Activated CD4-positive, alpha-beta T cell treated with anti-CD3 and anti-CD28 coated beads for 48 hours (primary cell): ENCODE measurements around the gene LSM12.
"Not testable (repeated sequence)": the region's sequence is repeated elsewhere in the genome, so short reads cannot be mapped to it uniquely, and the experiment has no call there.

Experiments used
- DNase-seq: peaks from one replicate; pipeline ENCODE4 v3.0.0-alpha.2; 2020

The LSM12 gene

DNA sequence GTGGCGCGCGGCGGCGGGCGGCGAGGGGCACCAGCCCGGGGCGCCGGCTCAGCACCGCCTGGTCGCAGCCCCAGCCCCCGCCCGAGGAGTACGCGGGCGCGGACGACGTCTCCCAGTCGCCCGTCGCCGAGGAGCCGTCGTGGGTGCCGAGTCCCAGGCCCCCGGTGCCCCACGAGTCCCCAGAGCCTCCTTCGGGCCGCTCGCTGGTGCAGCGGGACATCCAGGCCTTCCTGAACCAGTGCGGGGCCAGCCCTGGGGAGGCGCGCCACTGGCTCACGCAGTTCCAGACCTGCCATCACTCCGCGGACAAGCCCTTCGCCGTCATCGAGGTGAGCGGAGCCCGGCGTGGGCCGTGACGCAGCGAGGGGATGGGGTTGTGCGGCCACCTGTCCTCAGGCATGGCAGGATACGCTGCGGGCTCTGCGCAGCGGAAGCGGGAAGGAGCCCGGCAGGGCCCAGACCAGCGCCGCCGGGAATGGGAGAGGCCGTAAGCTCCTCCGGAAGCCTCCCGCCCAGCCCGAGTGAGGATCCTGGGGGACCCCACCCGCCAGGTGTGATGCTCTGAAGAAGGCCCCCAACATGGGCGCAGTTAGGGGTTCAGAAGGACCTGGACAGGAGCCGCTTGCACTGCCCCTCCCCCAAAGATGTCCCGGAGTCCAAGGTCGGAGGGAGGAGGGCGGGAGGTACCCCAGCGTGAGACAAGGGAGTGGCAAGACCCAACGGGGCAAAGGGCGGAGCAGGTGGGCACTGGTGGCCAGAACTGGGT, 61.5 kb downstream of the LSM12 start:
- peak; percentile 23 for DNase-seq

DNA sequence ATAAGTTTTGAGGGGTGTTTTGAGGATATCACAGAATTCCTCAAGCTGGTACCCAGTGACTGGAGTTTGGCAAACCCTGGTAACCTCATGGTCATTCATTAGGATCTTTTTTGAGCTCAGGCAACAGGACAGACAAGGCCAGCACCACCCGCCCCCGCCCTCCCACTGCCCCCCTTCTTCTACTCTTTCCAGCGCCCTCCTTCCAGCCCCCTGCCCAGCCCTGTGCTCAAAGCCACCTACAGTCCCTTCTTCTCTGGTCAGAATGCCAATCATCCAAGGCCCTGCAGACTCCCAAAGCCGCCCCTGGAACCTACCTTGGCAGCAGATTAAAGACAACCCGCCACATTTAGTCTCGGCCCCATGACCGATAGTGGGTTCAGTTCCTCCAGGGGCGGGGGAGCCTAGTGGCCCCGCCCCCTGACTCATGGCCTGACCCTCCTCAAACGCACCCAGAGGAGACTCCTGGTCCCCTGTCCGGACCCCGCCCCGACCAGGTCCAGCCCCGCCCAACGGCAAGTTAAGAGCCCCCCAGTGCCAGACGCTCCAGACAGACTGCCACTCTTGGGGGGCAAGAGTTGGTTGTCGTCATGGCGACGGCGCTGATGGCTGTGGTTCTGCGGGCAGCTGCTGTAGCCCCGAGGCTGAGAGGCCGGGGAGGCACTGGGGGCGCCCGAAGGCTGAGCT, 62.3 kb downstream of the LSM12 start, which contains the start of gene NAGS:
Gene NAGS, plus strand, starts transcription at position 546 of the 684 bp plus-strand sequence. Its CDS starts 42 bp downstream, at position 588.
- DNase-seq = peak; percentile 24

DNA sequence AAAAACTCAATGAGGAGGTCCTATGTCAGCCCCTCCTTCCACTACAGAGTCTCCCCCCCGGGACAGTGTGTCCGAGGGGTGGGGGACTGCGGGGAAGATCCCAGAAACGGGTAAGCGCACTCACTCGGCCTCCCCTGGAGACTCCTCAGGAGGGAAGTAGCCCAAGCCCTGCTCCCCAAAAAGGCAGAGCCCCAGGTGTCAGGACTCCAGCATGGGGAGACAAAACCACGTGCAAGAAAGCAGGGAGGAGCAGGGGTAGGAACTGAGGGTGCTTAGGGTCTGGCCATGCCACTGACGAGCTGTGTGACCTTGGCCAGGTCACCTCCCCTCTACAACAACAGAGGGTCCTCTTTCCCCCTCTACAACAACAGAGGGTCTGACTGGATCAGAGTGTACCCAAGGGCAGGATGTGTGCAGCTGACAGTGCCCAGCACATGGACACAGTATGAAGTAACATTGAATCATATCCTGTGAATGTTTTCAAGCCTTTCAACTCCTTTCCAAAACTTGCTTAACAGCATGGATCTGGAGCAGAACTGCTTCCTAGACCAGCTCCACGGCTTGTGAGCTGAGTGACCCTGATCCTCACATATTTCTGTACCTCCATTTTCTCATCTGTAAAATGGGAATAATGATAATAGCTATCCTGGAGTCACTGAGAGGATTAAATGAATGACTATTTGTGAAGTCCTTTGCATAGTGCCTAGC, 64.2 kb downstream of the LSM12 start:
- DNase-seq = no peak

DNA sequence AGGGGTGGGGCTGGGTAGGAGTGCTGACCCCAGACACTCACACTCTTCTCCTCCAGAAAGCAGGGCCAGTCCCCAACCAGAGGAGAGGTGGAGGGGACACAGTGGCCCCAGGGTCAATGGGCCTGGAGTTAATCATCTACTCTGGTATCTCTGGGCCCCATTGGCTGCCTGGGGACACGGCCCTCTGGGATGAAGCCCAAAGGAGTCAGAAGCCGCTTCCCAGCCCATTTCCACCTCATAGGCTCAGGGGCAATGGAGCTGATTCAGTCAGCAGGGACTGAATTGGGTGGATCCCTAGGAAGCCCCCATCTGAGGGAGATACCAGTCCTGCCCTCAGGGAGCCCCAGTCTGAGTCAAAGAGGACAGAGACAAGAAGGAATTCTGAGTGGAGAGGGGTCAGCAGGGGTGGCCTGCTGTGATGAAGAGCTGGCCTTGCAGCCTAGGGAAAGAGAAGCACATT, 65.0 kb downstream of the LSM12 start:
- no peak for DNase-seq

DNA sequence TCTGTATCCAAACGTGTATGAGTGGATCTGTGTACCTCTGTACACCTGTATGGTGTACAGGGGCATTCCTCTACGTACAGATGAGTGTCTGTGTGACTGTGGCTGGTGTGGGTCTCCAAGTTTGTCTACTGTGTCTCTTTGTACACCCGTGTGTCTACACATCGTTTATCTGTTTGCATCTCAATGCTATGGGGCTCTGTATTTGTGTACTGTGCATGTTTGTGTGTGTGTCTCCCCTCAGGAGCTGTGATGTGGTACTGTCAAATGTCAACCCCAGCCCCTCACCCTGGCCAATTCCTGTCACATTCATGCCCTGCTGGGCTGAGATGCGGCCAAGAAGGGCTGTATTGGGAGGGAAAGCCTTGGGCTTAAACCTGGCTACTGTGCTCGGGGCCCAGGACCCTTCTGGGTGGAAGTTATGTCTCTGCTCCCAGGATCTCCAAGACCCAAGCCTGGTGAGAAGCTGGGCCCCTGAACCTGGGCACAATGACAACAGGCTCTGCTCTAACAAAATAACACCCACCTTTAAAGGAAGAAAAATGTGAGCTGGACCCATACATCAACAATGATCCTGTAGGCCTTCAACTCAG, 65.5 kb downstream of the LSM12 start:
- DNase-seq = no peak

DNA sequence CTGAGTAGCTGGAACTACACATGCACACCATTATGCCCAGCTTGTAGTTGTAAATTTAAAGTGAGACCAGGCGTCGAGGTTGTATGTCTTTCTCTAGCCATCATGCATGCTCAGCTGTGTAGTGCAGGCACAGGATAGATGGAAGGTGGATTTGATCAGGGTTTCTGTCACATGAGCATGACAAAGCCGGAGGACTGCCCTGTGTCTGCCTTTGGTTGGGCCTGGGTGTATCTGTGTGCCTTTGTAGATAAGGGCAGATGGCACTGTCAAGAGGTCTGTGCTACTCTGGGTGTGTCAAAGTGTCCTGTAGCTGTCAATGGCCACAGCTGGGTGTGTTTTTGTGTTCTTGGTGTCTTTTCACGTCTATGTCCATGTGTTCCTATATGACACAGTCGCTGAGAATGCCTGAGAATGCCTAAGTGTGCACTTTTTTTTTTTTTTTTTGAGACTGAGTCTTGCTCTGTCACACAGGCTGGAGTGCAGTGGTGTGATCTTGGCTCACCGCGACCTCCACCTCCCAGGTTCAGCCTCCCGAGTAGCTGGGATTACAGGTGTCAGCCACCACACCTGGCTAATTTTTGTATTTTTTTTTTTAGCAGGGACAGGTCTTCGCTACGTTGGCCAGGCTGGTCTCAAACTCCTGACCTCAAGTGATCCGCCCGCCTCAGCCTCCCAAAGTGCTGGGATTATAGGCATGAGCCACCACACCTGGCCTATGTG, 66.2 kb downstream of the LSM12 start:
- no peak for DNase-seq

DNA sequence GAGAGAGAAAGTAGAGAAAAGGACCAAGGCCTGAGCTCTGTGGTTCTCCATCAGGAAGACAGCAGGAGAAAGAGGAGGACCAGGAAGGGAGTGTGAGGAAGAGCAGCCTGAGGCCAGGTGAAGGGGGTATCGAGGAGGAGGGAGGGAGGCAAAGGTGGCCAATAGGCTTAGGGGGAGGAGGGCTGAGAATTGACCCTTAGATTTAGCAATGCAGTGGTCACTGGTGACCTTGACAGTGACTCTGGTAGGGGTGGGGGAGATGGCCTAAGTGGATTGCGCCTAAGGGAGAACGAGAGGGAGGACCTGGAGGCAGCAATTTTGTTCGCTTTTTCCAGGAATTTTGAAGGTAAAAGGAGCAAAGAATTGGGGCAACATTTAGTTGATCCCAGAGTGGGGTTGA, 67.4 kb downstream of the LSM12 start:
- DNase-seq = no peak

DNA sequence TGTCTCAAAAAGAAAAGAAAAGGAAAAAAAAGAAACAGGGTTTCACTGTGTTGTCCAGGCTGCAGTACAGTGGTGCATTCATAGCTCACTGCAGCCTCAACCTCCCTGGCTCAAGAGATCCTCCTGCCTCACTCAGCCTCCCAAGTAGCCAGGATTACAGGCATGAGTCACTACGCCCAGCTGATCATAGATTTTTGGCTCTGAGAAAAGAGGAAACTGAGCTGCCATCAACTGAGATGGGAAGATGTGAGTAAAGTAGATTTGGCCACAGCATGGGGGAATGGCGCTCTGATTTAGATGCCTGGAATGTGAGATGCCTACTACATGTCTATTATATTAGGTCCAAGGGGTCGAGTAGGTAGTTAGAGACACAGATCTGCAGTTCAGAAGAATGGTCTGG, 67.9 kb downstream of the LSM12 start:
- no peak for DNase-seq

DNA sequence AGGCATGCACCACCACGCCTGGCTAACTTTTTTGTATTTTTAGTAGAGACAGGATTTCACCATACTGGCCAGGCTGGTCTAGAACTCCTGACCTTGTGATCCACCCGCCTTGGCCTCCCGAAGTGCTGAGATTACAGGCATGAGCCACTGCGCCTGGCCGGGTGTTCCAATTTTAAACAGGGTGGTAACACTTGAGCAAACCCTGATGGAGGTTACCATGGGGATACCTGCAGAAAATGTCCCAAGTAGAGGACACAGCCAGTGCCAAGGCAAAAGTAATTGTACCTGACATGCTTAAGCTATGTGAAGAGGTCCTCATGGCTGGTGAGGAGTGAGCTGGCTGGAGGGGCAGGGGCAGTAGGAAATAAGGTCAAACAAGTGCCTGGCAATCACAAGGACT, 69.3 kb downstream of the LSM12 start:
- DNase-seq = not testable (repeated sequence)

DNA sequence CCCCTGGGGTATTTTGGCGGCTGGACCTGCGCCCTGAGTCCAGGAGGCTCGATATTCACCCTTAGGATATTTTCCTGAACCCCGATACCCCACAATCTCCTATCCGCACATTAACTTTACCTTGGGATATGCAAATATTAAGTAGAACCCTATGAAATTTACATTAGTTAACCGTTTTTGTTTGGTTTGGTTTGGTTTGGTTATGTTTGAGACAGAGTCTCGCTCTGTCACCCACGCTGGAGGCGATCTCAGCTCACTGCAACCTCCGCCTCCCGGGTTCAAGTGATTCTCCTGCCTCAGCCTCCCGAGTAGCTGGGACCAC, 71.4 kb downstream of the LSM12 start:
- DNase-seq = no peak

DNA sequence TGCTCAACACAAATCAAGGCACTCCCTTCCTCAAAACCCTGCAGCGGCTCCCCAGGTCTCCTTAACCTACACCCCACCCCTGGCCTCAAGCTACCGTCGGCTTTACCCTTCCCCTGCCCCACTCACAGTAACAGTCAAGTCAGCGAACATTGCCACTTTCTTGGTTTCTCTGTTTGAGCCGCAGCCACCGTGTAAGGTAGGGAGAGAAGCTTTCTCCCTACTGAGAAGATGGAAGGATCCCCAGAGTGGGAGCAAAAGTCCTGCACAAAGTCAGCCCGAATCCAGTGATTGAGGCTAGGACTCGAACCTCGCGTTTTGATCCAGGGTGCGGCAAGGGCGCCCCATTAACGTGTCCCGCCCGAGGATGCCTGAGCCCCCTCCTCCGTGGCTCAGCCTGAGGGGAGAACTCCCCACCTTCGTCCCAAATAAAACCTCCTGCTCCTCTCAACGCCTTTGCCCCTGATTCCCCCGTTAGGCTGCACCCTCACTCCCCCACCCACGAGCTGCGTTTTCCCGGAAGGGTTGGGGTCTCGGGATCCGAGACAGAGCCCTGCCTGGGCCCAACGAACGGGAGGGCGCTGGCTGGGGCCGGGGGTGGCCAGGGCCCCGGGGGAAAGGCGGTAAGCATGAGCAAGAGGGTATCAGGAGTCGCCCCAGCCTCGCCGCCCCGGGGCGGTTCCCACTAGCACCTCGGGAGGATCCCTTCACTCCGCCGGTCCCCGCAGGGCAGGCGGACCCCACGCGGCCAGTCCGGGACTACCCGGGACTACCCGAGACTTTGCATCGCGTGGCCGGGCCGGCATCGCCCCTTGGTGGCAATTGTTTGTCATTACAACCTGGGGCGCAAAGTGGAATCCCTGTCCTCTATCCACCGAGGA, 72.0 kb downstream of the LSM12 start:
- peak; percentile 83 for DNase-seq

DNA sequence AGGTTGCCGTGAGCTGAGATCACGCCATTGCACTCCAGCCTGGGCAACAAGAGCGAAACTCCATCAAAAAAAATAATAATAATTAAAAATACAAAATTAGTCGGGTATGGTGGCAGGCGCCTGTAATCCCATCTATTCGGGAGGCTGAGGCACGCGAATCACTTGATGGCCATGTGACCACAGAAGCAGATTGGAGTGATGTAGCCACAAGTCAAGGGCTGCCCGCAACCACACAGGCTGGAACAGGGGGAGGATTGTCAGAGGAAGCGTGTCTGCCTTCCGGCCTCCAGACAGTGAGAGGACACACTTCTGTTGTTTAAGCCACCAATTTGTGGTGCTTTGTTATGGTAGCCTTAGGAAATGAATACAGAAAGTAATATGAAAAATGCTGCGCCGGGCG, 73.8 kb downstream of the LSM12 start:
- DNase-seq = no peak

DNA sequence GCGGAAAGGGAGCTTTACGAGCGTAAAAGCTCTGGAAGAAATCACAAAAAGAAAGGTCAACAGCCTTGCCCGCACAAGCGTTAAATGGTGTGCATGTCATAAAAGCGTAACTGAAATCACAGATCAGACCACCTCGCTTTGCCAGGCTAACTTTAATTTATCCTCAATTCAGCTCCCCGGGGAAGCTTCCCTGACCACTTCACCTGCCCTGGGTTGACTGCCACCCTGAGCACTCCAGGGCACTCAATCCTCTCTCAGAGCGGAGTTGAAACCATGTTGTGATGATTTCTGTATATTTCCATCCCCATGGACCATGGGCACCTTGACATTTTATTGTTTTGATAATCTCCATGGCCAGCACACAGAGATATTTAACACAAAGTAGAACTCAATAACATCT, 78.2 kb downstream of the LSM12 start:
- DNase-seq = no peak

DNA sequence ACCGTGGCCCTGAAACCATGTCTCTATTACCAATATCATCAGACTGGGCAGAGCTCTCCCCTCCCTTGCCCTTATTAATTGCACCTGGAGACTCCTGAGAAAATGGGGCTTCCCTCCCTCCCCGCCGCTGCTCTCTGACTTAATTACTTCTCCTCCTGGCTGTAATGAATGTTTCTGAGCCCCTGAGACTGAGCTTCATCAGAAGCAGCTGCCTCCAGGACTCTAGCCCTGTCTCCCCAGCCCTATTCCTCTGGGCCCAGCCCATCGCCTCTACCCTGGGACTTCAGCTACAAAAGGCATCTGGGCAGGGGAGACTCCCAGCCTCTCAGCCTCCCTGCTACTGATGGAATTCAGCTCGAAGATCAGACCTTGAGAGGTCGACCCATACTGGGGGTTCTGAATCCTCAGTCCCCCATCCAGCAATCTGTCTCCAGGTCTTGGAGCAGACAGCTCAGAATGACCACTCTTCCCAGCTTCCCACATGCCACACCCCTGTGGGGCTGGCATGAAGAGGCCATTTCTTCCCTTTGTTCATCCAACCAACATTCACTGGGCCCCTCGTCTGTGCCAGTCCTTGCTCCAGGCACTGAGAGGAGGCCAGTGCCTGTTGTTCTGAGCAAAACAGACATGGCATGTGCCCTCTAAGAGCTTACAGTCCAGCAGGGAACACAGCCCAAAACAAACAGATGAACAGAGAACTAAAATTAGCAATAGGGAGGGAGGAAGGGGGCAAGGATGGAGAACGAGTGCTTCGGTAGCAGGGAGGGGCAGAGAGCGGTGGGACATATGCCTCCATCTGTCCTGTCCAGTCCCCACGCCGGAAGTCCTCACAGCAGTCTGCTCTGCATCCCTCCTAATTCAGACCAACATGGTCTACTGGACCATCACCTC, 79.1 kb downstream of the LSM12 start:
- no peak for DNase-seq

DNA sequence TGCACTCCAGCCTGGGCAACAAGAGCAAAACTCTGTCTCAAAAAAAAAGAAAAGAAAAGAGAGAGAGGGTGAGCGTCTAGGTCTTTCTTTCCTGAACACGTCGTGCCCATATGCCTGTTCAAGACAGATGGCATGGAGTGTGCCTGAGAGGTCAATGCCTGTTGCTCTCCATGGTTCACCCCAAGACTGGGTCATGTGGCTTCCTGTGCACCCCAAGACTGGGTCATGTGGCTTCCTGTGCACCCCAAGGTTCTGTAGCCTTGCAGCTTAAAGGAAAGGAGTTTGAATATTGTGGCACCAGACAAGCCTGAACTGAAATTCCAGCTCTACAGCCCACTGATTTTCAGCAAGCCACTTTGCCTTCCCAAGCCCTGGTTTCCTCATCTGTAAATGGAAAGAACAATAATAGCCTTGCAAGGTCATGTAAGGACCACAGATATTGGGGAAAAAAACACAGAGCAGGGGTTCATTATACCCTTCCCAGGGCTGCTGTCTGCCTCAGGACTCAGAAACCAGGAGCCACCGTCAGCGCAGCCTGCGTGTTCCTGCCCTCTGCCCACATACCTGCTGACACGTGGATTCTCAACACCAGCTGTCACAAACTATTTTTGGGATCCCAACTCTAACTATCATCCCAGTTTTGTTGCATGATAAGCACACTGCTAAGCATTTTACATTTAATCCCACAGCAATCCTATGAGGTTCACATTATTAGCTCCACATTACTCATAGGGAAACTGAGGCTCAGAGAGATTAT, 80.1 kb downstream of the LSM12 start:
- DNase-seq = no peak

DNA sequence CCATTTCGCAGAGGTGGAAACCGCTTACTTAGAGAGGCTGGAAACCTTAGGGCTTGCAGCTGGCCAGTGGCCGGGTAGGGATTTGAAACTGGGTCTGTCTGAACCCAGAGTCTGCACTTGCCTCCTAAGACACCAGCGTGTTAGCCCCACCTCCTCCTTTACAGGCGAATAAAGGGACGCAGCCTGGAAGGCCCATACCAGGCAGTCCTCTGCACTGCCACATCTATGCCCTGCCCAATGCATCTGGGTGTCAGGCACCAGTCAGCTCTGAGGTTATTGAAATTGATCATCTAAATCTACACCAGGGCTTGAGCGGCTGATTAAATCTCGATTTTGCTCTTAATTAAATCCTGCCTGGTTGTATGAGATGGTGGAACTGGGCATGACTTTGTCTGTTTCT, 82.0 kb downstream of the LSM12 start:
- no peak for DNase-seq
